Endometrium (tissue), 2 donors: ENCODE data around the gene DIO1.

Experiments used
- FAIRE-seq: peaks from 2 replicates; lab custom pipeline; 2012; peaks lifted over from hg19 to GRCh38; lab: Jason Lieb, UNC
- donor health status: control.
- donor health status: control.

Gene DIO1

DNA sequence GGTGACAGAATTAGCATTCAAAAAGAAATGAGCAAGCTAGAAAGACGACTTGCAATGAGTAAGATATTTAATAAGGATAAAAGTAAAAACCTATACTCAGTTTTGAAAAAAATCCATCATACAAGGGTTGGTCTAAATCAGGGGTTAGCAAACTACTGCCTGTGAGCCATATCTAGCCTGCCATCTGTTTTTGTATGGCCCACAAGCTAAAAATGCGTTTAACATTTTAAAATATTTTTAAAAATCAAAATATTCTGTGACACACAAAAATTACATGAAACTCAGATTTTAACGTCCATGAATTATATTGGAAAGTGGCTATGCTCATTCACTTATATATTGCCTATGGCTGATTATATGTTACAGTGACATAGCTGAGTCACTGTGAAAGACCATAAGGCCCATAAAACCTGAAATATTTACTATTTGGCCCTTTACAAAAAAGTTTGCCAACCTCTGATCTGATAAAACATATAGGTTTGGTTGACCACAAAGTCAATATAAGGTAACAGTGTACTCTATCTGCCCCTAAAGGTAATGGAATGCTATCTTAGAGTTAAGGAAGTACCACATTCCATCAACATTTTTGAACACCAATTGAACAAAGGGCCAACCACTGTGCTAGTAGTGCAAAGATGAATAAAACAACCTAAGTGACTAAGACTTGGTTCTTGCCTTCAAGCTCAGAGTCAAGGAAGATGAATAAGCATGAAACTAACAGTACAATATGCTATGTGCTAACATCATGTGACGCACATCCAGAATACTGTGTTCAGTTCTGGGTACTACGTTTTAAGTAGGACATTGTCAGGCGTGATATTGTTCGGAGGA is 48.4 kb downstream of the DIO1 start:
- no peak for FAIRE-seq

DNA sequence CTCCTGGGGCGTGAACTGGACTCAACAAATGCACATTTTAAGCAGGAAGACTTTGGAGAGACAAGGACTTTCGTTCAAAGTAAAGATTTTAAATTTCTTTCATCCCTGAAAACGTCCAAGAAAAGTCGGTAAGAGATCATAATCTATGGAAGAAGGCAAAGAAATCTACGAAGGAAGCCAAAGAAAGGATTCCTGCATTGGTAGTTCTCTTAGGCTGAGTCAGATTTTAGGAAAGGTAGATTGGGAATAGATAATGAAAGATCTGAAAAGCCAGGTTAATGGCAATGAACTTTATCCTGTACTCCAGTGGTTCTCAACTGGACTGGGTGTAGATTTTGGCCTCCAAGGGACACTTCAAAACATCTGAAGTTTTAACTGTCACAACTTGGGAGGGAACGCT is 49.1 kb downstream of the DIO1 start:
- no peak for FAIRE-seq

DNA sequence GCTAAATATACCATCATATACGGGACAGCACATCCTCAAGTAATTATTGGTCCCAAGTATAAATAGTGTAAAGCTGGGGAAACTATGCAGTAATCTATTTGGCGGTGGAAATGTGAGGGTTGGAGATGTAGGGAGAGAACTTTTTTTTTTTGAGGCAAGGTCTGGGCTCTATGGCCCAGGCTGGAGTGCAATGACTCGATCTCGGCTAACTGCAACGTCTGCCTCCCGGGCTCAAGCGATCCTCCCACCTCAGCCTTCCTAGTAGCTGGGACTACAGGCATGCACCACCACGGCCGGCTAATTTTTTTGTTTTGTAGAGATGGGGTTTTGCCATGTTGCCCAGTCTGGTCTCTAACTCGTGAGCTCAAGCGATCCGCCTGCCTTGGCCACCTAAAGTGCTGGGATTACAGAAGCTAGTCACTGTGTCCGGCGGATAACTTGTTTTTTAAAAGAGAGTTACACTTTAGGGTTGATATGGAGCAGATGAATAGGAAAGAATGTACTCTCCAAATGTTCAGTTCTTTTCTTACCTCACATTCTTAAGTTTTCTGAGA is 49.6 kb downstream of the DIO1 start:
- no peak for FAIRE-seq

DNA sequence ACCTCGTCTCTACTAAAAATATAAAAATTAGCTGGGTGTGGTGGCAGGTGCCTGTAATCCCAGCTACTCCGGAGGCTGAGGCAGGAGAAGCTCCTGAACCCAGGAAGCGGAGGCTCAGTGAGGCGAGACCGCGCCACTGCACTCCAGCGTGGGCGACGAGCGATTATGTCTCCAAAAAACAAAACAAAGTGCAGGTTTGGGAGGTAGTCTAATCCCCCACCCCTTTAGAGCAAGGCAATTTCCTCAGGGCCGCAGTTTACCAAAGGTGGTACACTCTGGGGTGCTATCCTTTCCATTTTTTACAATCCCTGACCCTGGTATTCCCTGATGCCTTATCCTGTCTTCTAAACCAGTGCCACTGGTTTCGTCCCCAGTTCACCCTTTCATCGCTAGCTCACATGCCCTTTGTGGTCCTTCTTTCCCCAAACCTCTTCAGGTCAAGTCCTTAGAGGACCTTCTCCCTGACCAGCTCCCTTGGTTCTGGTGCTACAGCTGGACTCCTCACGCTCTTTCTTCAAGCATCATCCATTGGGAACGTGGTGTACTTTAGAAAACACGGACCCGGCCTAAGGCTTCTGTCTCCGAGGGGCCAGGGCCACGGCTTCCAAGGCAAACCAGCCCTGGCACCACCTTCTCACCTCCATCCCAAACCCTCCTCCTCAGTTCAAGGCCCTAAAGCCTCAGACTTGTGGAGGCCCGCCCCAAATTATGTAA is 50.6 kb downstream of the DIO1 start:
- no peak for FAIRE-seq

DNA sequence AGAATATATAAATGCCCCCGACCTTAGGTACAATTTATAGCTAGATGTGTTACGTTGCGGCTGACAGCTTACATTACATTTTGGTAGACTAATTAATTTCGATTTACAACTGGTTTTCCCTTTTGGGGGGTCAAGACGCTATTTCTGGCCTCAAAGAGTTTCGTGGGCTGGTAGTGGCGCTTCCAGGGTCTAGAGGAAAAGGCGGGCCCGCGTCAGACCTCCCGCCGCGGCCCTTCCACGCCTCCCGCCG is 51.1 kb downstream of the DIO1 start:
- FAIRE-seq: no peak

DNA sequence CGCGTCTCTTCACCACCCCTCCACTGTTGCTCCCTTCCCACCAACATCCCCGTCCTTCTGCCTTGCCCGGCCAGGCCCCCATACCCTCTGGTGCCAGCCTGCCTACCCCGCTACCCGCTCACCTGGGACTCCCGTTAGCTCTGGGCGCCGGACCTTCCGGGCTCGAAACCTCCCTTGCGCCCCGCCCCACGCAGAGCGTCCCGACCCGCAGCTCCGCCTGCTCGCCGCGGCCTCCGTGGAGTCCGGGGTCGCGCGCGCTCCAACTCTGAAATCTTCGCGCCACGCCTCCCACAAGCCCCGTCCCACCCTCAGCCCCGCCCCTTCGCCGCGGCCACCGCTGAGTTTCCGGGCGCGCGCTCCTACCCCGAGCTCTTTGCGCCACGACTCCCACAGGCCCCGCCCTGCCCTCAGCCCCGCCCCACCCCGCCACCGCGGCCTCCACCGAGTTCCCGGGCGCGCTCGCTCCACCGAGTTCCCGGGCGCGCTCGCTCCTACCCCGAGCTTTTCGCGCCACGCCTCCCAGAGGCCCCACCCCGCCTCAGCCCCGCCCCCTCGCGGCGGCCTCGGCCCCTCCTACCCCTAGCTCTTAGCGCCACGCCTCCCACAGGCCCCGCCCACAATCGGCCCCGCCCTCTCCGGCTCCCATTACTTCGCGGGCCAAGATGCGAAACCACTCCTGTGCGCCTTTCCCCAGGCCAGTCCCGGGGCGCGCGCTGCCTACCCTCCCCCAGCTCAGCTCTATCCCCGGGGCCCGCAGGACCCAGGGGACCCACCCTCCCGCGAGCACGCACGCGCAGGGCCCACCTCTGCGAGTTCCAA is 51.7 kb downstream of the DIO1 start, which contains the start of gene IFT25:
Gene IFT25 (minus strand): TSS at position 267 of the 819 bp plus-strand sequence. CDS start 5,617 bp downstream, outside the sequence.
- no peak for FAIRE-seq

DNA sequence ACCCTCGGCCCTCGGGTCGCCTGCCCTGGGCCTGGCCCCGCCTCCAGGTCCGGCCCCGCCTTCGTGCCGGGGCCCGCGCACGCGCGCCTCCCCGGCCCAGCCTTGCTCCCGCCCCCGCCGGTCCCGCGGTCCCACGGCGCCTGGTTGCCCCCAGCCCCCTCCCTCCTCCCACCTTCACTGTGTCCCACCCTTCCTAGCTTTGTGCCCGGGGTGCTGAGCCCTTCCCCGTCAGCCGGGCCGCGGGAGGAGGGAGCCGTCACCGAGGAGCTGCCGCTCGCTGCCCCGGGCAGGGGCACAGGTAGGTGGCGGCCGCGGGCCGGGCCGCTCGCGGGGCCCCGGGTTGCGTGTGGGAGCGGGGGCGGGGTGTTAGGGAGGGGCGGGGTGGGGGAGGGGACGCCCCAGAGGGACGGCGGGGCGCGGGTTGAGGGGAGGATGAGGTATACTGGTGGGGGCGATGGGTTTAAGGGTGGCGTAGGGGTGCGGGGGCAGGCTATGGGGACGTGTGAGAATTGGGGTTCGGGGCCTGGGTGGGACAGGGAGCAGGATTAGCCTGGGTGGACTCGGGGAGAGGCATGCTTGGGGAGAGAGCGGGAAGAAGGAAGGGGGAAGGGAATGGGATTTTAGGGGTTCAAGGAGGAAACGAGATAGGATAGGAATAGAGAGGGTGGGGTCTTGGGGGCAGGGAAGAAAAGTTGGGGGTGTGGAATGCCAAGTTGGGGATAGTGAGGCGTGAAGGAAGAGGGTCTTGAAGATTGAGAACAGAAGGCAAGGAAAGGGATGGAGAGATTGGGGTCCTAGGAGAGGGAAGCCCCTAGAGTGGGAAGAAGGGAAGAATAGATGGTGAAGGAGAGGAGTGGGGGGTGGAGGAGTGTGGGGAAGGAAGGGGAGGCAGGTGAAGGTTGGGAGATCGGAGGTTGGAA is 52.5 kb downstream of the DIO1 start, which contains the start of gene LRRC42:
Gene LRRC42 (plus strand): TSS at position 99 of the 920 bp plus-strand sequence. CDS start 5,650 bp downstream, outside the sequence.
- no peak for FAIRE-seq

DNA sequence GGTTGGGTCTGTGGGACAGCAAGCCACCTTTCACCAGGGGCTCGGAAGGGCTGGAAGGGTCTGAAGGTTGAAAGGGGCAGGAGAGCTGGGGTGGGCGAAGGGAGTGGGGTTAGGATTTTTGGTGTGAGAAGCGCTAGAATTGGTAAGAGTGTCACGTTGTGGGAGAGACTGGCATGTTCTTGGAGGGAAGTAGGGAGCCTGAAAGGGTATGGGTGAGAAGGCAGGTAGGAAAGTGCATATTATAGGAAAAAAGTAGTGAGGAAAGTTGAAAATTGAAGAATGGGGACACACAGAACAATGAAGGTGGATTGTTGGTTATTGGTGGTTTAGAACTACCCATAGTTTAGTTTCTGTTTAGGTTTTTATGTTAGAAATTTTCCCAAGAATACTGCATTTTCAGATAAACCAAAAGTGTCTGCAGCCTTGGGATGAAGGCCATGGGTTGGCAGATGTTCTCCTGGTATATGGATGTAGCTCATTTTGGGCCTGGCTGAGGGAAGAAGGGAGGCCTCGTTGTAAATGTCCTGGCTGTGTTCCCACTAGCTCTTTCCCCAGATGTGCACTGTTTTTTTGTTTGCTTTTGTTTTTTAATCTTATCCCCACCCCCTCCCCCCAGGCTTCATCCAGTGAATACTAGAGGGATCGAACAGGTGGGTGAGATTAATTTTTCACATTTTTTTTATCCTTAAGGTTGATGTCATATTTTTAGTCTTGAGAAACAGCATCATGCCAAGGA is 53.4 kb downstream of the DIO1 start:
- no peak for FAIRE-seq

DNA sequence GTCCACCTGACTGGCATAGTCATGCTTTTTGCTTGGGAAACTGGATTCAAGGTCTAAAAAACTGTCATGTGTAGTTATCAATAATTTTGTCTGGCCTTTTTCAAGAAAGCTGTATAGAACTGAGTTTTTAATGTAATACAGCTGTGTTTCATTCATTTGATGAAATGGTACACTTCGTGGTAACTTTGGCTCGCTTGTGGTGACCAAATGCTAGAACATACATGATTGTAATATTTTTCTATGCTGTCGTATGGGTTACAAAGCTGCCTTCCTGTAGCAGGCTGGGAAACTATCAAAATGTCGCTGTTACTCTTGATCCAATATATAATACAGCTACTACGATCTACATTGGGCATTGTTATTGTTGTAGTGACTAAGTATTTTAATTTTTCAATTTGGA is 54.3 kb downstream of the DIO1 start:
- FAIRE-seq: no peak

DNA sequence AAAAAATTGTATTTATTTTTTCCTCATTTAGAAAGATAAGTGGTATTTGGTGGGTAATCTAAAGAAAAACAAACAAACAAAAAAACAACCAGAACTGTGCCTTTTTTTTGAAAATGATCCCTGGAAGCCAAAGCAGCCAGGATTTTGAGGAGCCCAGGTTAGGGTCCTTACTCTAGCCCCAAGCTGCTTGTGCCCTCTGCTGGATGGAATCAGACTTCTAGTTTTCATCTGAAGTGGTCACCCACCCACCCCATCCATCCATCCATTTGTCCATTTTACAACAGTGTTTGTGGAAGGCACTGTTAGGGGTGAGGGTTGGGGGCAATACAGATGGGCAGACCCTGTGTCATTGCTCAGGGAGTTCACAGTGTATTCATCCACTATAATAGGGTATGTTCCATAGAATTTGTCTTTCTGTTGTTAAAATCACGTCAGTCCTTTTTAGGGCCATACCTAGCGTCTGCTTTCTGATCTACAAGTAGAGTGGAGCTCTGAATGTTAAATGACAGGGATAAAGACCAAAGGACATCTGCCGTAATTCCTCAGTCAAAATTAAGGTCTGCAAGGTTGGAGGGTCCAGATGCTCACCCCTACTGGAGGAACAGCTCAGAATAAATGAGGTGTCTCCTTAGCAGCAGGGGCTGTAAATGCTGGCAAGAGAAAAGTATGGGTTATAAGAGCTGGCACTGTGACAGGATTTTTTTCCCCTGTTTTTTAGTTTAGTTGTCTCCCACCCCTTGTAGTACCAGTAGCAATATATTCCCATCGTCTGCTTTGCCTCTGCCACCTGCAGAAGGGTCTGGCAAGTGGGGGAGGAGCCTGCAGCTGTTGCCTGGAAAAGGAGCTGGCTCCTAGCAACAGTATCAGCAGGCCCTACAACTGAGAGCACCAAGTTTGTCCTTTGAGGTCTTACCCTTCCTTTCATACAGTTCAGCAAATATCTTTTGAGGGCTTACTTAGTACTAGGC is 55.3 kb downstream of the DIO1 start:
- FAIRE-seq: no peak

DNA sequence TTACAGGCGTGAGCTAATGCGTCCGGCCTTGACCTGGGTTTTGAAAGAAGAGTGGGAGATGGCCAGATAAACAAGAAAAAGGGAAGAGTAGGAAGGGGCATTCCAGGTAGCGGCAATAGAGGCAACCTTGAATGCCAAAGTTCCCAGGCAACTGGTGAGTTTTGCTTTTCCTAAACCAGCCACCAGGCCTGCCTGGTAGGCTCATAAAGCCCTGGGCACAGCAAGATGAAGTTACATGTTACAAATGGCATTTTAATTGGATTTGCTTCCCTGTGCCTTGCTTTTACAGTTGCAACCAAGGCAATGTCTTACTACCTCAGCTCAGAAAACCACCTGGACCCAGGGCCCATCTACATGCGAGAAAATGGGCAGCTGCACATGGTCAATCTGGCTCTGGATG is 57.7 kb downstream of the DIO1 start:
- FAIRE-seq: no peak

DNA sequence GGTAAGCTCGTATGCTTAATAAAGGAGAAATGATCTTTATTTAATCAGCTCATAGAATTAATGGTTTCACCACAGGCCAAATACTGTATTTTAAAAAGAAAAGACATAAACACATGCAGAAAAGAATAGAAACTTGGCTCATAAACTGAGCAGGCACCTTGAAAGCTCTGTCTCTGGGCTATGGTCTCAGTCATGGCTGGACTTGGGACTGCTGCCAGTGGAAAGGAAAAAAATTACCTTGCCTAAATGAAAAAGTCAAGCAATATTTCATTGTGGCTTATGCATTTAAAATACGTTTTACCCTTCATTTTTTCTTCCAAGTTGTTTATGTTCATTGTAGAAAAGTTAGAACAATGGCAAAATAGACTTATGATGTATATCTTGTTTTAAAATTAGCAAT is 60.1 kb downstream of the DIO1 start:
- no peak for FAIRE-seq

DNA sequence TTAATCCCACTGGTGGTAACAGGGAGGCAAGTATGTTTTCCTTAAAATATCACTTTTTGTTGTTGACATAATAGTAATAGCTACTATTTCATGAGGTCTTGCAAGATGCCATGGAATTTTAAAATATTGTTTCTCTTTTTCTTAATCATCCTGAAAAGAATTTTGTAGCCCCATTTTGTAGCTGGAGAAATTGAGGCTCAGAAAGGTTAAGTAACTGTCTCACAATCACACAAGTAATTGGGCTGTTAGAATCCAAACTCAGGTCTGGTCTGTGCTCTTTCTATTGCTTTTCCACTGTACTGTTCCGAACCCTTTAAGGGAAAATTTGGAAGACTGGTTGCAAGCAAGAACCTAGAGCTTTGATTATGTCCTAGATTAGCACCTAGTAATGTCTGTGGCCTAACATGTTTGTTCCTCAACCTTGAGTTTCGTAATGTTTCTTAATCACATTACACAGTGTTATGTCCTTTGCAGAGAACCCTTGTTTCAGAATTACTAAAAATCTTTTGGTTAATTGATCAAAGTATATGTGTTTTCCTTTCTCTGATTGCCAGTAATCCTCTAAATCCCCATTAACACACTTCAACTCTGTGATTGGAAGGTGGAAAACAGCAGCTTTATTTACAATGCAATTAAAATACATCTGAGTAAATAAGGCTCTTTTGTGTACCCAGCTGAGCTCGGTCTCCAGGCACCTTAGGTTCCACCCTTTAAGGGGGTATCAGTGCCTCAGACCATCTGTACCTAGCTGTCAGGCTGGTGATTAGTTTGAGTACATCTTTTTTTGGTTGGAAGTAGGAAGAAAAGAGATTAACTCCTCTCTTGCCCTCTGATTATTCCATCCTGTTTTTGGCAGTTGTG is 62.6 kb downstream of the DIO1 start:
- FAIRE-seq: no peak

DNA sequence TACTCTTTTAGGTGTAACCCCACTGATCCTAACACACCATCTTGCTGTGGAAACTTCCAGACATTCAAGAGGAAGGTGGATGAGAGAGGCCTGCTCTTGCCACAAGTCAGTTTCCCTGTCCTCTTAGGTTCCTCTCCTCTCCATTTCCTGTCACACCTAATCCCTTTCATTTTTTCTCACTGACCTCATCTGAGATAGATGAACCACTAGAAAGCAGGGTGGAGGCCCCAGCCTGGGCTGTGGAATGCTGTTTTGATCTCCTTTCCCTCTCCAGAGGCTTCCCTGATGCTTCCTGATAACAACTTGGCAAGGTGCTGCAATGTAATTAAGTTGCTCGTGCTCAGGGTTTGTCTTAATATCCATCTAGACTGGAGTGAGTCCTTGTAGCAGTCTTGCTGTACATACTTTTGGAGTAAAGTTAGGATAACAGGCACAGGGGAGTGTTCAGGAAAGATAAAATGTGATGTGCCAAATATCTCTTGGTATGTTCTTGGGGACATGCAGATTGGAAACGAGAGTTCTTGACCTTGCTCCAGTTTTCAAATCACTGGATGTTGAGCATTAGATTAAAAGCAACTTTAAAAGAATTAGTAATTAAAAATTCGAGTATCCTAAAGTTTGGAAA is 63.3 kb downstream of the DIO1 start:
- no peak for FAIRE-seq

DNA sequence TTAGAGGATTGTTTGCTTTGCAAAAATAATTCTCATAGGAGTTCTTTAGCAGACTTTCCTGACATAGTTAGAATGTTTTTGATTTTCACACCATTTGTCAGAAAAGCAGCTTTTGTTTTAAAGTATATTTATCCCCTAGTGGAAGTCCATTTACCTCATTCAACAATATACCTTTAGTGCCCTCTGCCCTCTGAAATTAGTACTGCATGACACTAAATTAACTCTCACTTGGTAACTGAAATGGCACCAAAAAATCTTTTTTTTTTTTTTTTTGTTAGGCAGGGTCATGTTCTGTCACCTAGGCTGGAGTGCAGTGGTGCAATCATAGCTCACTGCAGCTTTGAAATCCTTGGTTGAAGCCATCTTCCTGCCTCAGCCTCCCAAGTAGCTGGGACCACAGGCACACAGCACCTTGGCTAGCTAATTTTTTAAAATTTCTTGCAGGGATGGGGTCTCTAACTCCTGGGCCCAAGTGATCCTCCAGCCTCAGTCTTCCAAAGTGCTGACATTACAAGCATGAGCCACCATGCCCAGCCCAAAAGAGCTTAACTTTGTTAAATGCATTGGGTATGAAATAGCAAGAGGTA is 65.8 kb downstream of the DIO1 start:
- peak; percentile 59 for FAIRE-seq
